CD4-positive, alpha-beta T cell treated with Interleukin-15 for 1 hour (primary cell): ENCODE data around the gene PSPH.

Source experiments
- DNase-seq: peaks from one replicate; pipeline ENCODE4 v3.0.0-alpha.2; 2020

The PSPH gene

DNA sequence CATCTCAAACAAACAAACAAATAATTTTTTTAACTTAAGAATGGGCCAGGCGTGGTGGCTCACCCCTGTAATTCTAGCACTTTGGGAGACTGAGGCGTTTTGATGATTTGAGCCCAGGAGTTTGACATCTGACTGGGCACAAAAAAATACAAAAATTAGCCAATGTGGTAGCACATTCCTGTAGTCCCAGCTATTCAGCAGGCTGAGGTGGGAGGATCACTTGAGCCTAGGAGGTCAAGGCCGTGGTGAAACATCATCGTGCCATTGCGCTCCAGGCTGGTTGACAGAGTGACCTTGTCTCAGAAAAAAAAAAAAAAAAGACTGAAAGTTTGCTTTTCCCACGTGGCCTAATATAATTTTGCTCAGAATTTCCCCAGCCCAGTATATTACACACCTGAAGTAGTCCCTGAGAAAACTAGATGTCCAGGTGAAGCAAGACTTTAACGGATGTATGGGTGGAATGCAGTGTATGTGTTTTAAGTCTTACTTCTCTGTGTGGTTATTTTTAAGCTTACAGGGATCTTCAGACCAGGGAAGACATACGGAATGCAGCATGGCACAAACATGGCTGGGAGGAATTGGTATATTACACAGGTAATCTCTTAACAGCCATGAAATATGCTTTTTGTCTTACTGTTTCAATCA lies 54.3 kb downstream of the PSPH start:
- no peak for DNase-seq

DNA sequence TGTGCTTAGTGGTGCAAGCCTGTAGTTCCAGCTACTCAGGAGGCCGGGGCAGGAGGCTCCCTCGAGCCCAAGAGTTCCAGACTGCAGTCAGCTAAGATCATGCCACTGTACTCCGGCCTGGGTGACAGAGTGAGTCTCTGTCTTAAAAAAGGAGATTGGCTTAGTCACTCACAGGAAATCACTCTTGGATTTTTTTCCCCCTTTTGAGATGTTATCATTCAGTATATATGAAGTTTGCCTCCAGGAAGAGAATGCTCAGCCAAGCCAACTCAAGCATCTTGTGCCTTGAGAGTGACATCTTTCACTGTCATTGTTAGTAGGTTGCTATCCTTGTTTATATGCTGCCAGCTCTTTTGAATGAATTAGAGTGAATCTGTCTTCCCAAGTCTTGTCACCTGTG lies 58.9 kb downstream of the PSPH start:
- DNase-seq = no peak

DNA sequence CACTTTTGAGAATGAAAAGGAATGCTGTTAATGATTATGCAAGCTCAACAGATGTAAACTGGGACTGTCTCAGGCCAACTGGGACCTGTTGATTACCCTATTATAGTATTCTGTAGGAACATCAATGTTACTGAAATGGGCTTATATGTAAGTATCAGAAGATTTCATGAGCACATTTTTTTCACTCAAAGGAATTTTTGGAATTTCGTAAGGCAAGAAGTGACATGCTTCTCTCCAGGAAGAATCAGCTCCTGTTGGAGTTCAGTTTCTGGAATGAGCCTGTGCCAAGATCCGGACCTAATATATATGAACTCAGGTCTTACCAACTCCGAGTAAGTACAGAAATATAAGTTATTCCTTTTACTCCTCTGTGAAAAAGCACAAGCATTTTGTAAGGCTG lies 67.7 kb downstream of the PSPH start:
- no peak for DNase-seq

DNA sequence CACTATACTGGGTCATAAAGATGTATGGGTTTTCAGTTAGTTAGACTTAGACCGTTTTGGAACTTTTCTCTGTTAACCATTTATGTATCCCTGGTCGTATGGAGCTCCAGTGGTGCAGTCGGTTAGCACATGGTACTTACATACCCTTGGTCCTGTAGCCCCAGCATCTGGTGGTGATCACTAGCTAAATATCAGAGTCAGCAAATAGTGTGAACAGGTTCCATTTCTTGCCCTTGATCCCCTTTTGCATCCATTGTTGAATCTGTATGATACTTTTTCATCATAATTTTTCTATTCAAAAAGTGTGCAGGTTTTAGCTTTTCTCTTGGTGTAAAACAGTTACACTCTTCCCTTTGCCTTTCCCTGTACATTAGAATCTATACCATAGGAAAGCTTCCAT lies 71.0 kb downstream of the PSPH start:
- DNase-seq = no peak

DNA sequence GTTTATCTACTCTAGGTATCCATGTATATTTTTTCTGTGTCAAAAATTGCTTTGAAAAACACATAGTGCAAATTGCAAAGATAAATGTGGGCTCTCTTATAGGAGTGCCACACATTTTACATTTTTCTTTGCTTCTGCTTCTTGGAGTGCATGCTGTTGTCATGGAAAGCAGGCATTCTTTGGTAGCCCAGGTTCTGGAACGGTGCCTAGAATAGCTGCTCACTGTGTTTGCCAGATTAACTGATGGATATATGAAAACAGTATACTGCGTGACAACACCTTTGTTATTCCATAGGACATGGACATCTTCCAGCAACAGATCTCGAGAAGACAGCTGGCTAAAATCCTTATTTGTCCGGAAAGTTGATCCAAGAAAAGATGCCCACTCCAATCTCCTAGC lies 73.4 kb downstream of the PSPH start:
- DNase-seq = no peak

DNA sequence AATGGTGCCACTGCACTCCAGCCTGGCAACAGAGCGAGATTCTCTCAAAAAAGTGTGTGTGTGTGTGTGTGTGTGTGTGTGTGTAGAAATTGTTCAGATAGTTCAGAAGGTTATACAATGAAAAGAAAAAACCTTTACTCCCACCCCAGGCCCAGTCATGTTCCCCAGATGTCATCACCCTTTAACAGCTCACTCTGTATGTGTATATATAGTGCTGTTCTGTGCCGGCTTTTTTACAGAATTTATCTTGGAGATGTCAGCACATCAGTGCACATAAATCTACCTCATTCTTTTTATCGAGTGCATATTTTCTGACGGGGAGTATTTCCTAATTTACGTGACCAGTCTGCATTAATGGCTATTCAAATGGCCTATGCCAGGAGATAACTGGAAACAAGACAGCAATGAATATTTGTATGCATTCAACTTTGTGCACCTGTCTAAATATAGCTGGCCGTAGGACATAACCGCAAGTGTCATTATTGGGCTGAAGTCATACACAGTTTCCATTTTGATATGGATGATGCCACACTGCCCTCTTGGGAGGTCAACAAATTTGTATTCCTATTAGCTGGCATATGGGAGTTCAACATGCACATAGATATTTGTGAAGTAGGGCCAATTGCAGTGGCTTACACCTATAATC lies 75.1 kb downstream of the PSPH start:
- DNase-seq = no peak

DNA sequence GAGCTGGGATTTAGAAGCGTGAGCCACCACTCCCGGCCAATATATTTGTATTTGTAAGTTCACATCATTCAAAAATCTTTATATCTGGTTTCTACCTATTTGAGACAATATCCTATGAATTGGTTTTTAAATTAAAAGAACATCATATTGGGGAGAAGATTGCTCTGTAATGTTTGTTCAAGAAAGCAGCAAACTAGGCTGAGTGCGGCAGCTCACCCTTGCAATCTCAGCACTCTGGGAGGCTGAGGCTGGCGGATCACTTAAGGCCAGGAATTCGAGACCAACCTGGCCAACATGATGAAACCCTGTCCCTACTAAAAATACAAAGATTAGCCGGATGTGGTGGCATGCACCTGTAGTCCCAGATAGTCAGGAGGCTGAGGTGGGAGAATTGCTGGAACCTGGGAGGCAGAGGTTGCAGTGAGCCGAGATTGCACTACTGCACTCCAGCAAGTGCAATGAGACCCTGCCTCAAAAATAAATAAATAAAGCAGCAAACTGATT lies 77.4 kb downstream of the PSPH start:
- no peak for DNase-seq

DNA sequence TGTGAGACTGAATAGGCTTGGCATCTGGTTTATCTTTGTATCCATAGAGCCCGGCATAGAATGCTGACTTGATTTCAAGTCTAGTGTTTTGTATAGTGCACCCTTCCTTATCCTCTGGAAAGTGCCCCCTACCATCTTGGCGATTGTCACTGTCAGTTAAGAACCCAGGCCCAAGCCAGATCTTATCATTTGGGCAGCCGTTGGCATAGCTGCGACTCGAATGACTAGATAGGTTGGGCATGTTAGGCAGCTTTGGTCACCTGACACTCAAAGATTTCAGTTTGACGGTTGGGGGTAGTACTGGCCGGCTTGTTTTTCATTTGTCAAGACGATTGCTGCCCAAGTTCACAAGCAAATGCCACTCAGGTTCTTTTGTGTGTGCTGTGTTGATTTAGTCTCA lies 80.3 kb downstream of the PSPH start:
- no peak for DNase-seq

DNA sequence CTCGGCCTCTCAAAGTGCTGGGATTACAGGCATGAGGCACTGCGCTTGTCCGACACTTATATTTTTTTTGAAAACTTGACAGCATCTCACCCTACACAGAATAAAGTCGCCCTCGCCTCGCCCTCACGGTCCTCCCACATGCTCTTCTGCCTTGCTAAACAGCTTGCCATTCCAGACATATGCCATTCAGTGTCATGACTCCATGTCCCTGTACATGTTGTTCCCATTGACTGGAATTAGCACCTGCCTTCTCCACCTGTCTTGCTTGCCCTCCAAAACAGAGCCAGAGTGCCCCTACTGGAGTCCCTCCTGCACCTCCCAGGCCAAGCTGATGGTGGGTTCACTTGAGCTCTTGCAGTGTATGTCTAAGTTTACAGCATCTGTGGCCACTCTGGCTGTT lies 80.7 kb downstream of the PSPH start:
- DNase-seq = no peak

DNA sequence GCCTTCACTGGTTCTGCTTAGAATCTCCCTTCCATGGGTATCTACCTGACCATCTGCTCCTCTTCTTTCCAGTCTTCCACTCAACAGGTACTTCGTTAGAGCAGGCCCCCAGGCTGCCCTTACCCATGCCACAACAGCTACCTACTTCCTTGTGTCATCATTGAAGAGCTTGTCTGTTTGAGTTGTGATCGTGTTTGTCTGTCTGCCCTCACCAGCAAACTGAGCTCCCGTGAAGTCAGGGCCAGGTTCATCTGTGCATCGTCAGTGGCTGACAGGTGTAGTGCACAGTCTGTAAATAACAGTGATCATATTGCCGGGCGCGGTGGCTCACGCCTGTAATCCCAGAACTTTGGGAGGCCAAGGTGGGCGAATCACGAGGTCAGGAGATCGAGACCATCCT lies 81.9 kb downstream of the PSPH start:
- DNase-seq = no peak

DNA sequence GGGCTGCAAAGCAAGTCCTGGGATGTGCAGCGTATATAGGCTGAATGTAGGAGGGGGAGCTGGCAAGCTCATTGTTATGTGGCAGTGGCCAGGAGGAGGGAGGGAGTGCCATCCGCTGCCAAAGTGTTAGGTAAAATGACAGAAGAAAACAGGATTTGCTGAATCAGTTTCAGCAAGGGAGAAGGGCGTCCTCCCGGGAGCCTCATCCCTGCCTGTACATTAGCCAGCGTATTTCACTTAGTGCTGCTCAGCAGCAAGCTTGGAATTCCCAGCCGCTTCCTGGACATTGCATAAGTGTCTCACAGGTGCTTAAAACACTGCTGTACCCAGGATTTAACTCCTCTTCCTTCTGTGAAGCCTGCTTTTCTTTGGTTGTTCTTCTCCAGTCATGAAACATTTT lies 84.4 kb downstream of the PSPH start:
- DNase-seq = no peak

DNA sequence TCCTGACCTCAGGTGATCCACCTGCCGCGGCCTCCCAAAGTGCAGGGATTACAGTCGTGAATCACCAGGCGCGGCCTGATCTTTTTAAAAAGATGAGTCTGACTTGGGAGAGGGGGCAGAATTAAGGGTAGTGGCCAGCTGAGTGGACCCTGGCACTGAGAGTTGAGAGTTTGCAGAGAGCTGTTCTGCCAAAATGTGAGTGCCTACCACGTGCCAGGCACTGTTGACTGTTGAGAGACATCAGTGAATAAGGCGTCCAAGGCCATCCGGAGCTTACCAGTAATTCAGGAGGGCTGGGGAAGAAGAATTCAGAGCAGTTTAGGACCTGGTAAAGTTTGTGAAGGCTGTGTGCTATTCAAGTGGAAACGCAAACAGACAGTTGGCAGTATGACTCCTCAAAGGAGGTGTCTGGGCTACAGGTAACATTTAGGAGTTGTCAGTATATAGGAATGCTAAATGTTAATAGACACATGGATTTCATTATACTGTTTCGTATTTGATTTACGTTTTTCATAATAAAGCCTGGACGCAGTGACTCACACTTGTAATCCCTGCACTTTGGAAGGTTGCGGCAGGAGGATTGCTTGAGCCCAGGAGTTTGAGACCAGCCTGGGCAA lies 85.3 kb downstream of the PSPH start:
- DNase-seq = no peak

DNA sequence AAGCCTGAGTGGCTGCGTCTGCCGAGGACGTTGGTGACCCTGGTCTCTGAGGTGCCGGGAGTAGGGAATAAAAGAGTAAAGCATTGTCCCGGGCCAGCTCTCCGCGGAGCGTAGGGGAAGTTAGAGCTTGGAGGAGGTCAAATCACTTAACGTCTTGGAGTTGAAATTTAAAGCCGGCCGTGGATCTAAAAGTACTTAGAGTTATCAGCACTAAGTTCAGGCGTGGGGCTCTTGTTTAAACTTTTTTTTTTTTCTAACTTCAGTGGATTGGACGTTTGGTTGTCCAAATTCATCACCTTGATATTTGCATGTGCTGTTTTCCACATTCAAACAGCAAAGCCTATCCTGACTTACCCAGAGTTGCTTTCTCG lies 86.2 kb downstream of the PSPH start:
- DNase-seq = no peak

DNA sequence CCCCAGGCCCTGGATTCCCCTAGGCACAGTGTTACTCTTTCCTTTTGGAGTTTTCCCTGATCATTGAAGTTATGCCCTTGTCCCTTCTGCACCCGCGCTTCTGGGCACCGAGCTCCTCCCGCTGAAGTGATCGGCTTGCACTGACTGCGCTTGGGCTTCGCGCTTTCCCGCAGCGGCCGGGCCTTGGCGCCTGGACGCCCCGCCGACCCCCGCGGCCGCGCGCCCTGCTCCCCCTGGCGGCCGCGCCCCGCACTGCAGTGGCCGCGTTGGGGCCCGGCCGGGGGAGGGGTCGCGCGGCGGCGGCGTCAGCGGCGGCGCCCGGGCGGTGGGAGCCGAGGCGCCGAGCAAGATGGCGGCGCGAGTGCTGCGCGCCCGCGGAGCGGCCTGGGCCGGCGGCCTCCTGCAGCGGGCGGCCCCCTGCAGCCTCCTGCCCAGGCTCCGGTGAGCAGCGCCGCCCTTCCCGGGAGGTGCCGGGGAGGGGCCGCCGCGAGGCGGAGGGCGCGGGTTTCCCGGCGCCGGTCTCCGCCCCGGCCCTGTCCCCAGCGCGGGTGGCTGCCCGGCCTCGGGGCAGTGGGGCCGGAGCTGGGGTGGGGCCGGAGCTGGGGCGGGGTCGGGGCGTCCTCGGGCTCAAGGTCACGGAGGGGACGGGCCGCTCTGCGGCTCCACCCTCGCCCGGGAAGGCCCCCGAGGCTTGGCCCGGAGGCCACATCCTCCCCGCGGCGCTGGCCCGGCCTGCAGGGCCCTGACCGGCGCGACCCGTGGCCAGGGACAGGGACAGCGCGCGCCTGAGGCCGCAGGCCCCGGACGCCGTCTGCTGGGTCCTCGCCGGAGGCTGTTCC lies 86.8 kb downstream of the PSPH start, which contains the start of gene NIPSNAP2:
NIPSNAP2 (plus strand) TSS at position 325 of the 839 bp plus-strand sequence; CDS start at position 350, 25 bp downstream.
- DNase-seq = peak; percentile 68

DNA sequence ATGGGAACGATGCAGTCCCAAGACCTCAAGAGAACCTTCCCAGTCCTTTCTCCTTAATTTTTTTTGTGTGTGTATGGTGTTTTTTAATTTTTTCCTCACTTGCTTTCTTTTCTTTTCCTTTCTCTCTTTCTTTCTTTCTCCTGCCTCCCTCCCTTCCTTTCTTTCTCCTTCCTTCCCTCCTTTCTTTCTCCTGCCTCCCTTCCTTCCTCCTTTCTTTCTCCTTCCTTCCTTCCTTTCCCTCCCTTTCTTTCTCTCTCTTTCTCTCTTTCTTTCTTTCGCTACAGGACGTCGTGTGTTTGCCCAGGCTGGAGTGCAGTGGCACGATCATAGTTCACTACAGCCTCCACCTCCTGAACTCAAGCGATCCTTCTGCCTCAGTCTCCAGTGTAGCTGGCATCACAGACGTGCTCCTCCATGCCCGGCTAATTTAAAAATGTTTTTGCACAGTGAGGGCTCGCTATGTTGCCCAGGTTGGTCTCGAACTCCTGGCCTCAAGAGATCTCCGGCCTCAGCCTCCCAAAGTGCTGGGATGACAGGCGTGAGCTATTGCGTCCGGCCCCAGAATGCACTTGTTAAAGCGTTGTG lies 87.6 kb downstream of the PSPH start:
- DNase-seq = no peak

DNA sequence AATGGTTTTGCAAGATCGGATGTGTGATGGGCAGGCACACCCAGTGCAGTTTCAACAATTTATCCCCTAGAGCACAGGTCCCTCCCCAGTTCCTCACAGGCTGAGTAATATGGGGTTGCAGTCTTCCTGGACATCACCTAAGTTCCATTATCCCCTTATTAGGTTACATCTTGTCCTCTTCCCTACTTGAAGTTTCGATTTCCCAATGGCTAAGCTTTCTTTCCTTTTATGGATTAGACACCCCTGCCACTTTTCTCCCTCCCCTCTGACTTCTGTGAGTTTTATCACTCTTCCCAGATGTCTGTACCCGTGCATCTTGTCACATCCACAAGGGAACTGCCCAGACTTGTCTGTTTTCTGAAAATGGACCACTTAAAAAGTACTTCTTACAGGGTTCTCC lies 89.2 kb downstream of the PSPH start:
- DNase-seq = no peak
